A673 (cell line): Measurements from ENCODE around the gene NT5M.

Source experiments
- CTCF ChIP-seq: fragments of 300-800, 200-600 bp; sonication (generic); conservative IDR thresholded peaks from 2 replicates; pipeline ENCODE4 v1.5.1; 2017; ENCODE audit warnings: low read depth, mild to moderate bottlenecking, antibody characterized with exemption, low read length, moderate library complexity, mixed read lengths
- EZH2 ChIP-seq: fragments of 200-600 bp; sonication (generic); IDR thresholded peaks from 2 replicates; pipeline ENCODE4 v1.6.1; 2017; ENCODE audit warnings: borderline replicate concordance, low read depth, mild to moderate bottlenecking, mixed read lengths, antibody characterized with exemption, low read length; ENCODE audit not compliant: poor library complexity, severe bottlenecking

DNA sequence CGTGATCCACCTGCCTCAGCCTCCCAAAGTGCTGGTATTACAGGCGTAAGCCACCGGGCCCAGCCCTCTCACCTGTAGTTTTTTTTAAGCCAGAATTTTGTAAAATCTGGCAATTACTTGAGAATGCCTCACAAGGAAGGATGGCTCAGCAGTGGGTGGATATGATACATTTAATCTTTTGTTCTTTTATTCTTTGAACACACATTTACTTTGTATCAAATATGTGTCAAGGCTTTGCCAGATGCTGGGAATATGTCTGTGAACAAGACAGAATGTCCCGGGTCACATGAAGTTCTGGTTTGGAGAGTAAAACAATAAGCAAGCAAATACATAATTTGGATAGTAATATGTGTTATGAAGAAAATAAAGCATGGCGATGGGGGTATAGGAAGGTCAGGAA lies 17.2 kb upstream of the NT5M start:
- TF ChIP-seq CTCF (no peak), EZH2 (no peak)
